GM21360 (cell line): Measurements from ENCODE around the gene TOM1.
"Not testable (repeated sequence)": the region's sequence is repeated elsewhere in the genome, so short reads cannot be mapped to it uniquely, and the experiment has no call there.

Experiments
- ATAC-seq: cut with Tn5 transposase; IDR thresholded peaks from one replicate; pipeline ENCODE4 v1.9.1; 2021; ENCODE audit warnings: mild to moderate bottlenecking, moderate library complexity; ENCODE audit not compliant: unreplicated experiment

The TOM1 gene

GRCh38 chr22:35390933-35391332, 91.2 kb downstream of the TOM1 start:
- ATAC-seq, result no peak

- ATAC-seq, result no peak
Observed at GRCh38 chr22:35392357-35392756, 92.7 kb downstream of the TOM1 start.

- ATAC-seq, result no peak
Observed at GRCh38 chr22:35393116-35394010, 93.7 kb downstream of the TOM1 start.

GRCh38 chr22:35394011-35394312, 94.3 kb downstream of the TOM1 start:
- no peak for ATAC-seq

- no peak for ATAC-seq
Observed at GRCh38 chr22:35394810-35395563, 95.3 kb downstream of the TOM1 start.

- not testable (repeated sequence) for ATAC-seq
Observed at GRCh38 chr22:35396622-35397021, 96.9 kb downstream of the TOM1 start.

- no peak for ATAC-seq
Observed at GRCh38 chr22:35397095-35397904, 97.6 kb downstream of the TOM1 start.
